HepG2 (cell line): Measurements from ENCODE around the gene ZNF169.

Experiments used
- IKZF1 ChIP-seq: fragments of 450-650 bp; IDR thresholded peaks from 2 replicates; pipeline ENCODE4 v1.7.1; 2016
- NAIF1 ChIP-seq: sonication (generic); formaldehyde crosslinking; IDR thresholded peaks from 2 replicates; pipeline ENCODE4 v1.5.0; 2020; ENCODE audit warnings: mild to moderate bottlenecking, missing genetic modification reagents, borderline replicate concordance
- SMC3 ChIP-seq: IDR thresholded peaks from 2 replicates; pipeline ENCODE4 v1.6.1; 2011; ENCODE audit warnings: low read length, improper control_type of control experiment
- ZNF274 ChIP-seq: sonication (generic); formaldehyde crosslinking; IDR thresholded peaks from 2 replicates; pipeline ENCODE4 v1.5.1; 2020; ENCODE audit warnings: mild to moderate bottlenecking, missing genetic modification reagents
- TF ChIP-seq, protein P1 (sequence below): sonication (generic); formaldehyde crosslinking; IDR thresholded peaks from 2 replicates; pipeline ENCODE4 v1.4.0; 2020; ENCODE audit warnings: missing genetic modification reagents
- TF ChIP-seq, protein P2 (sequence below): sonication (generic); formaldehyde crosslinking; IDR thresholded peaks from 2 replicates; pipeline ENCODE4 v1.4.0; 2020; ENCODE audit warnings: mild to moderate bottlenecking, missing genetic modification reagents
- TF ChIP-seq, protein P3 (sequence below): sonication (generic); formaldehyde crosslinking; IDR thresholded peaks from 2 replicates; pipeline ENCODE4 v1.4.0; 2020; ENCODE audit warnings: mild to moderate bottlenecking, missing genetic modification reagents

DNA sequence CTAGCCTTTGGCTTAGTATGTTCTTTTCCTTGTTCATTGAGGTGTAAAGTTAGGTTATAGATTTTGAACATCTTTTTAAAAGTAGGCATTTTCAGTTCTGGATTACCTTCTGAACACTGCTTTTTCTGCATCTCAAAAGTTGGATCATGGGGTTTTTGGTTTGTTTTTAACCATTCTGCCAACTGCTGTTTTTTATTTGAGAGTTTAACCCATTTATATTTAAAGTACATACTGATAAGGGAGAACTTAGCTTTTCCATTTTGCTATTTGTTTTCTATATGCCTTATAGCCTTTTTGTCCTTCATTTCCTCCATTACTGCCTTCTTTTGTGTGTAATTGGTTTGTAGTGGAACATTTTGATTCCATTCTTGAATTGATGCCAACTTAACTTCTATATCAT, 30.5 kb upstream of the ZNF169 start:
- TF ChIP-seq ZNF274 (CRISPR knock-in tag) (no peak), NAIF1 (CRISPR knock-in tag) (no peak), IKZF1 (no peak), SMC3 (no peak)
- TF ChIP-seq, protein P1, sequence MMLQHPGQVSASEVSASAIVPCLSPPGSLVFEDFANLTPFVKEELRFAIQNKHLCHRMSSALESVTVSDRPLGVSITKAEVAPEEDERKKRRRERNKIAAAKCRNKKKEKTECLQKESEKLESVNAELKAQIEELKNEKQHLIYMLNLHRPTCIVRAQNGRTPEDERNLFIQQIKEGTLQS (CRISPR knock-in tag): no peak
- TF ChIP-seq, protein P2, sequence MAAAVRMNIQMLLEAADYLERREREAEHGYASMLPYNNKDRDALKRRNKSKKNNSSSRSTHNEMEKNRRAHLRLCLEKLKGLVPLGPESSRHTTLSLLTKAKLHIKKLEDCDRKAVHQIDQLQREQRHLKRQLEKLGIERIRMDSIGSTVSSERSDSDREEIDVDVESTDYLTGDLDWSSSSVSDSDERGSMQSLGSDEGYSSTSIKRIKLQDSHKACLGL: no peak
- TF ChIP-seq, protein P3, sequence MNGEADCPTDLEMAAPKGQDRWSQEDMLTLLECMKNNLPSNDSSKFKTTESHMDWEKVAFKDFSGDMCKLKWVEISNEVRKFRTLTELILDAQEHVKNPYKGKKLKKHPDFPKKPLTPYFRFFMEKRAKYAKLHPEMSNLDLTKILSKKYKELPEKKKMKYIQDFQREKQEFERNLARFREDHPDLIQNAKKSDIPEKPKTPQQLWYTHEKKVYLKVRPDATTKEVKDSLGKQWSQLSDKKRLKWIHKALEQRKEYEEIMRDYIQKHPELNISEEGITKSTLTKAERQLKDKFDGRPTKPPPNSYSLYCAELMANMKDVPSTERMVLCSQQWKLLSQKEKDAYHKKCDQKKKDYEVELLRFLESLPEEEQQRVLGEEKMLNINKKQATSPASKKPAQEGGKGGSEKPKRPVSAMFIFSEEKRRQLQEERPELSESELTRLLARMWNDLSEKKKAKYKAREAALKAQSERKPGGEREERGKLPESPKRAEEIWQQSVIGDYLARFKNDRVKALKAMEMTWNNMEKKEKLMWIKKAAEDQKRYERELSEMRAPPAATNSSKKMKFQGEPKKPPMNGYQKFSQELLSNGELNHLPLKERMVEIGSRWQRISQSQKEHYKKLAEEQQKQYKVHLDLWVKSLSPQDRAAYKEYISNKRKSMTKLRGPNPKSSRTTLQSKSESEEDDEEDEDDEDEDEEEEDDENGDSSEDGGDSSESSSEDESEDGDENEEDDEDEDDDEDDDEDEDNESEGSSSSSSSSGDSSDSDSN (CRISPR knock-in tag): no peak
